BE2C (cell line): ENCODE measurements around the gene HEY2.

Source experiments
- DNase-seq: peaks from one replicate; pipeline ENCODE4 v3.0.0-alpha.2; 2020
- H3K27me3 ChIP-seq: fragments of 250-450 bp; sonication (Bioruptor Pico); 2 replicates; pipeline ENCODE4 v1.5.1; 2020; ENCODE audit warnings: mild to moderate bottlenecking
- H3K36me3 ChIP-seq: fragments of 250-450 bp; sonication (Bioruptor Pico); 2 replicates; pipeline ENCODE4 v1.5.1; 2020; ENCODE audit warnings: mild to moderate bottlenecking
- H3K4me1 ChIP-seq: fragments of 250-450 bp; sonication (Bioruptor Pico); 2 replicates; pipeline ENCODE4 v1.5.1; 2020
- H3K4me3 ChIP-seq: 2 replicates; pipeline ENCODE4 v1.5.1; 2011; ENCODE audit warnings: low read depth, low read length
- H3K9me3 ChIP-seq: fragments of 250-450 bp; sonication (Bioruptor Pico); 2 replicates; pipeline ENCODE4 v1.5.1; 2020
- CTCF ChIP-seq: IDR thresholded peaks from 2 replicates; pipeline ENCODE4 v1.5.1; 2012; ENCODE audit warnings: mild to moderate bottlenecking, low read depth, low read length

The HEY2 gene

DNA sequence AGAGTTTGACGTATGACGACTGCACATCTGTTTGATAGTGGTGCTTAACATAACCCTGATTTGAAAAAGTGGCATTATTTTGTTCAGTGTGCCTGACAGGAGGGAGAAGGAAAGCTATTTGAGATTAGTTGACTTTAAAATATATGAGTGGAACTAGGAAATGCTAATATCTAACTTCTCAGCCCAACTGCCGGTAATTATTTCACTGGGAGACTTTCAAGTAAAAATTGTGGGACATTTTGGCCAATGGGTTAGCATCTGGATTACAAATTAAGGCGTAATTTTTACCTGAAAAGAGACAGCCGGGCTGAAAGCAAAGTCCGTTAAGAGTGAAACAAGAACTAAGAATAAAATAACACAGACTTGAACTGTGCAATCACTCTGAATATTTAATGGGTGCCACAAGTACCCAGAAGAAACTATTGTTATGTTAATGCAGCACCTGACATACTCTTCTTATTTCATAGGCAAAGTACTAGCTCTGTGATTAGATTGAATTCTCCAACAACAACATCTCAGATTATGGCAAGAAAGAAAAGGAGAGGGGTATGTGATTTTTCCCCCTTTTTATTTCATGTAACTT, 2.0 kb downstream of the HEY2 start:
- TF ChIP-seq CTCF: no peak
- Histone ChIP-seq H3K4me3 (no peak overlapping the region), H3K36me3 (no peaks in the 10 kb centered on the region), H3K27me3 (peaks cover 93% of the 10 kb centered on the region), H3K9me3 (no peaks in the 10 kb centered on the region), H3K4me1 (peaks cover 6% of the 10 kb centered on the region; the same call in 1 of the 2 replicates)
- no peak for DNase-seq

GRCh38 chr6:125752773-125753172, 3.3 kb downstream of the HEY2 start:
- Histone ChIP-seq H3K9me3 (no peaks in the 10 kb centered on the region), H3K4me3 (no peak overlapping the region), H3K27me3 (peaks cover 93% of the 10 kb centered on the region), H3K36me3 (no peaks in the 10 kb centered on the region), H3K4me1 (peaks cover 6% of the 10 kb centered on the region; the same call in 1 of the 2 replicates)
- no peak for TF ChIP-seq CTCF
- no peak for DNase-seq

DNA sequence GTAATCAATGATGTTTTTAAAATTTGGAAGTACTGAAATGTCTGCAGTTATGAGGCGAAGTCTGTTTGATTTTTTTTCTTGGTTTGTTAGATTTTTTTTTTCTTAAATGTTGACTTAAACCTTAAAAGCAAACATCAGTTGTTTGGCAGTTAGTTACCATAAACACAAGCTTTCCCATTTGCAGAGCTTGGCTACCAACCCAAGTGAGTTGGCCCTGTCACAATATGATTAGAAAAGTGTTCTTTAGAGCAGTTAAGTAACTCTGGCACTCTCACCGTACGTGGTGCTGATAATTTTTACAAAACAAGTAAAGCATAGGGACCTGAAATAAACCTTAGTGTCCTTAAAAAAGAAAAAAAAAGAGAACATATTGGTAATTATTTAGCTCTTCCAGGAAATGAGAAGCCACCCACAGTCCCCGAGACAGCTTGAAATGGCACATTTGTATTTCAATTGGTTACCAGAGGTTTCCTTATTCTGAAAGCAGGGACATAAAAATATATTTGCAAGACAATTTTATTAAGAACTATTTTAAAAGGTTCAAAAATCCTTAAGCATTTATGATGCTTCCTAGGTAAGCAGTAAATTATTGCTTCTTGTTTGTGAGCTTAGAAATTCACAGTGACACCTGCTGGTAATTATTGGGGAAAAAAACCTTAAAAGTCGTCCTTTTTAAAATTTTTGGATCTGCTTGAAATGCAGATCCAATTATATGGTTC, 3.9 kb downstream of the HEY2 start:
- 0 out of 2 replicates have a peak, but pooled peaks have one; percentile 21 for TF ChIP-seq CTCF
- DNase-seq: no peak
- Histone ChIP-seq H3K4me3 (no peak overlapping the region), H3K9me3 (no peaks in the 10 kb centered on the region), H3K27me3 (peaks cover 93% of the 10 kb centered on the region), H3K4me1 (peaks cover under 1% of the 10 kb centered on the region; the same call in 1 of the 2 replicates), H3K36me3 (no peaks in the 10 kb centered on the region)

GRCh38 chr6:125753937-125754259, 4.5 kb downstream of the HEY2 start:
- no peaks in the 10 kb centered on the region for H3K36me3 ChIP-seq
- no peak for TF ChIP-seq CTCF
- DNase-seq: no peak
- no peaks in the 10 kb centered on the region for H3K4me1 ChIP-seq
- no peak overlapping the region for H3K4me3 ChIP-seq
- no peaks in the 10 kb centered on the region for H3K9me3 ChIP-seq
- H3K27me3 ChIP-seq: peaks cover 93% of the 10 kb centered on the region

DNA sequence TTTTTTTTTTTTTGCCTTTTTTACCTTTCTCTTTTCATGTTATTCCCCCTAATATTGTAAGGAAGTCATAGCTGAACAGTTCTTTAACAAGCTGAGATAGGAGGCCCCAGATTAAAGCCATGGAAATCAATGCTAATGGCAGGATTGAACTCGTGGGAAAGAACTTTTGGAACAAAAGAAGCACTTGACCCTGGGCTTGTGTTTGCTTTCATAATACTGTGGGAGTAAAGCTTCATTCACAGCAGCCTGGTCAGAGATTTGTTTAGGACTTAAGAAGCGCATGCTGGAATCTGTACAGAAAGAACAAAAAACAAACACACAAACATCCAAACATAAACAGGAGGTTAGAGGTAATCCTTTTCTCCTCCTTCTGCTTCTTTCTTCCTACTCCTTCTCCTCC, 5.1 kb downstream of the HEY2 start:
- H3K36me3 ChIP-seq: no peaks in the 10 kb centered on the region
- DNase-seq: no peak
- TF ChIP-seq CTCF: no peak
- H3K27me3 ChIP-seq: peaks cover 93% of the 10 kb centered on the region
- H3K4me3 ChIP-seq: no peak overlapping the region
- H3K9me3 ChIP-seq: no peaks in the 10 kb centered on the region
- H3K4me1 ChIP-seq: no peaks in the 10 kb centered on the region

GRCh38 chr6:125759184-125759902, 9.9 kb downstream of the HEY2 start:
- Histone ChIP-seq H3K36me3 (no peaks in the 10 kb centered on the region), H3K9me3 (no peaks in the 10 kb centered on the region), H3K4me3 (peak overlapping the region; percentile 52), H3K27me3 (peaks cover 90% of the 10 kb centered on the region), H3K4me1 (no peaks in the 10 kb centered on the region)
- peak; percentile 74 for TF ChIP-seq CTCF
- peak; percentile 81 for DNase-seq
